Hematopoietic multipotent progenitor cell treated with erythropoietin and hydrocortisone succinate and interleukin-3 and kit ligand, for 8 days (in vitro differentiated cells): Measurements from ENCODE around the gene IL10RB.
A peak's percentile ranks its signal among the peaks of the same experiment; 100 is the strongest.

Experiments used
- DNase-seq: peaks from one replicate; pipeline ENCODE4 v3.0.0-alpha.2; 2015

The IL10RB gene

GRCh38 chr21:33268737-33269441 lies 2.7 kb downstream of the IL10RB start:
- no peak for DNase-seq

- no peak for DNase-seq
These were observed 4.8 kb downstream of the IL10RB start for GRCh38 chr21:33270986-33271385.

GRCh38 chr21:33273044-33273443 lies 6.9 kb downstream of the IL10RB start:
- no peak for DNase-seq

GRCh38 chr21:33278721-33279120 lies 12.6 kb downstream of the IL10RB start:
- DNase-seq: no peak

- DNase-seq: no peak
These were observed 13.2 kb downstream of the IL10RB start for GRCh38 chr21:33279330-33279820.

GRCh38 chr21:33281096-33281652 lies 15.0 kb downstream of the IL10RB start:
- DNase-seq: peak; percentile 79

GRCh38 chr21:33283203-33283602 lies 17.0 kb downstream of the IL10RB start:
- peak; percentile 44 for DNase-seq

- no peak for DNase-seq
These were observed 19.9 kb downstream of the IL10RB start for GRCh38 chr21:33286076-33286475.

GRCh38 chr21:33286600-33287456 lies 20.7 kb downstream of the IL10RB start:
- no peak for DNase-seq

- DNase-seq: no peak
These were observed 23.1 kb downstream of the IL10RB start for GRCh38 chr21:33289199-33289819.

GRCh38 chr21:33290441-33290840 lies 24.3 kb downstream of the IL10RB start:
- DNase-seq: no peak

- no peak for DNase-seq
These were observed 25.5 kb downstream of the IL10RB start for GRCh38 chr21:33291686-33292085.

- DNase-seq: no peak
These were observed 26.6 kb downstream of the IL10RB start for GRCh38 chr21:33292724-33293123.

- no peak for DNase-seq
These were observed 27.0 kb downstream of the IL10RB start for GRCh38 chr21:33293136-33293535.

GRCh38 chr21:33293811-33294216 lies 27.6 kb downstream of the IL10RB start:
- DNase-seq: no peak

- no peak for DNase-seq
These were observed 30.0 kb downstream of the IL10RB start for GRCh38 chr21:33296156-33296555.

- DNase-seq: peak; percentile 24
These were observed 33.1 kb downstream of the IL10RB start for GRCh38 chr21:33299181-33299752.

- peak; percentile 91 for DNase-seq
These were observed 34.8 kb downstream of the IL10RB start for GRCh38 chr21:33300701-33301631.

- DNase-seq: peak; percentile 20
These were observed 35.5 kb downstream of the IL10RB start for GRCh38 chr21:33301632-33302002.

- DNase-seq: no peak
These were observed 35.9 kb downstream of the IL10RB start for GRCh38 chr21:33302055-33302454.

- no peak for DNase-seq
These were observed 36.6 kb downstream of the IL10RB start for GRCh38 chr21:33302796-33303195.

- no peak for DNase-seq
These were observed 39.1 kb downstream of the IL10RB start for GRCh38 chr21:33305344-33305671.
